ENCODE data around the gene CACNA1E.

The CACNA1E gene

GRCh38 chr1:181485287-181486097 is 2.2 kb downstream of the CACNA1E start:
- no peak for DNase-seq

- no peak for DNase-seq
These were observed 2.7 kb downstream of the CACNA1E start for GRCh38 chr1:181486098-181486420.

GRCh38 chr1:181488866-181489265 is 5.5 kb downstream of the CACNA1E start:
- DNase-seq: no peak

- no peak for DNase-seq
These were observed 7.0 kb downstream of the CACNA1E start for GRCh38 chr1:181490276-181490675.

- no peak for DNase-seq
These were observed 7.7 kb downstream of the CACNA1E start for GRCh38 chr1:181490740-181491712.

- no peak for DNase-seq
These were observed 9.8 kb downstream of the CACNA1E start for GRCh38 chr1:181493166-181493565.

GRCh38 chr1:181493885-181494284 is 10.6 kb downstream of the CACNA1E start:
- no peak for DNase-seq

- no peak for DNase-seq
These were observed 13.4 kb downstream of the CACNA1E start for GRCh38 chr1:181496759-181497158.

GRCh38 chr1:181497870-181498269 is 14.6 kb downstream of the CACNA1E start:
- DNase-seq: no peak

- DNase-seq: no peak
These were observed 16.5 kb downstream of the CACNA1E start for GRCh38 chr1:181499825-181500224.

GRCh38 chr1:181500636-181501035 is 17.3 kb downstream of the CACNA1E start:
- DNase-seq: no peak

- DNase-seq: no peak
These were observed 18.3 kb downstream of the CACNA1E start for GRCh38 chr1:181501612-181502011.

GRCh38 chr1:181503171-181503810 is 20.0 kb downstream of the CACNA1E start:
- no peak for DNase-seq

- DNase-seq: no peak
These were observed 21.1 kb downstream of the CACNA1E start for GRCh38 chr1:181504399-181504842.

GRCh38 chr1:181506563-181507353 is 23.4 kb downstream of the CACNA1E start:
- DNase-seq: no peak

GRCh38 chr1:181508486-181509165 is 25.3 kb downstream of the CACNA1E start:
- DNase-seq: no peak

GRCh38 chr1:181513786-181514297 is 30.5 kb downstream of the CACNA1E start:
- no peak for DNase-seq

- no peak for DNase-seq
These were observed 31.3 kb downstream of the CACNA1E start for GRCh38 chr1:181514298-181515290.

- DNase-seq: no peak
These were observed 33.4 kb downstream of the CACNA1E start for GRCh38 chr1:181516706-181517105.

GRCh38 chr1:181517181-181517875 is 34.0 kb downstream of the CACNA1E start:
- no peak for DNase-seq
